GM23338 (cell line): ENCODE results near the gene CCNF. TPM values are rescaled to one million over a fixed set of nuclear protein-coding genes. Genes with fewer than 3 reads are reported as not detected.

Source experiments
- ATAC-seq: fragments of 200-7000 bp; cut with Tn5 transposase; 3 replicates; pipeline ENCODE4 v1.9.1; 2020
- DNase-seq: peaks from one replicate; pipeline ENCODE4 v3.0.0-alpha.2; 2015; ENCODE audit warnings: low spot score
- H2AFZ ChIP-seq: fragments of 200-600 bp; sonication (generic); 2 replicates; pipeline ENCODE4 v1.8.0; 2016; ENCODE audit warnings: antibody characterized with exemption, mild to moderate bottlenecking, moderate library complexity
- H3F3A ChIP-seq: fragments of 200-600 bp; sonication (generic); replicated peaks from 2 replicates; pipeline ENCODE4 v1.8.0; 2017; ENCODE audit warnings: antibody characterized with exemption, mixed run types, low read depth
- H3K27ac ChIP-seq: fragments of 200-600 bp; sonication (generic); 2 replicates; pipeline ENCODE4 v1.6.1; 2016; ENCODE audit warnings: low read depth
- H3K27me3 ChIP-seq: fragments of 200-600 bp; sonication (generic); 2 replicates; pipeline ENCODE4 v1.8.0; 2016; ENCODE audit warnings: mild to moderate bottlenecking, mixed run types, moderate library complexity; ENCODE audit not compliant: insufficient read depth
- H3K36me3 ChIP-seq: fragments of 200-600 bp; sonication (generic); 2 replicates; pipeline ENCODE4 v1.8.0; 2016; ENCODE audit warnings: mild to moderate bottlenecking; ENCODE audit not compliant: insufficient read depth
- H3K4me1 ChIP-seq: fragments of 200-600 bp; sonication (generic); 2 replicates; pipeline ENCODE4 v1.8.0; 2016; ENCODE audit warnings: mild to moderate bottlenecking, moderate library complexity; ENCODE audit not compliant: insufficient read depth
- H3K4me2 ChIP-seq: fragments of 200-600 bp; sonication (generic); 2 replicates; pipeline ENCODE4 v1.7.1; 2017; ENCODE audit warnings: mixed run types
- H3K4me3 ChIP-seq: fragments of 200-600 bp; sonication (generic); 2 replicates; pipeline ENCODE4 v1.6.1; 2016; ENCODE audit warnings: mixed run types
- H3K79me2 ChIP-seq: fragments of 200-600 bp; sonication (generic); replicated peaks from 2 replicates; pipeline ENCODE4 v1.8.0; 2017; ENCODE audit warnings: mild to moderate bottlenecking; ENCODE audit not compliant: insufficient read depth
- H3K9me2 ChIP-seq: fragments of 200-600 bp; sonication (generic); 2 replicates; pipeline ENCODE4 v1.8.0; 2017; ENCODE audit not compliant: insufficient read depth
- H4K20me1 ChIP-seq: fragments of 200-600 bp; sonication (generic); replicated peaks from 2 replicates; pipeline ENCODE4 v1.8.0; 2017; ENCODE audit warnings: mild to moderate bottlenecking; ENCODE audit not compliant: insufficient read depth
- H3K27ac Mint-ChIP-seq: 2 replicates; pipeline ENCODE4 v1.8.0; 2020; ENCODE audit warnings: inconsistent platforms, mild to moderate bottlenecking, moderate library complexity, mixed read lengths
- H3K27me3 Mint-ChIP-seq: 3 replicates; pipeline ENCODE4 v1.8.0; 2022; ENCODE audit warnings: low read depth, mild to moderate bottlenecking, moderate library complexity, mixed read lengths, inconsistent platforms; ENCODE audit not compliant: insufficient read depth, poor library complexity
- H3K36me3 Mint-ChIP-seq: 3 replicates; pipeline ENCODE4 v1.8.0; 2021; ENCODE audit warnings: low read depth, mild to moderate bottlenecking, inconsistent platforms, moderate library complexity, mixed read lengths
- H3K4me1 Mint-ChIP-seq: 3 replicates; pipeline ENCODE4 v1.8.0; 2020; ENCODE audit warnings: mild to moderate bottlenecking, inconsistent platforms, mixed read lengths
- H3K4me3 Mint-ChIP-seq: 3 replicates; pipeline ENCODE4 v1.8.0; 2021; ENCODE audit warnings: moderate library complexity, mild to moderate bottlenecking, inconsistent platforms, mixed read lengths
- H3K9me3 Mint-ChIP-seq: 3 replicates; pipeline ENCODE4 v1.8.0; 2020; ENCODE audit warnings: moderate library complexity, mild to moderate bottlenecking, inconsistent platforms, mixed read lengths
- CTCF ChIP-seq, 2 experiments: fragments of 200-600 bp in 1 of 2; sonication (generic) in 1 of 2; conservative IDR thresholded peaks; 2 replicates each; pipeline versions ENCODE4 v1.5.1 to v1.6.1; 2016 to 2017; ENCODE audit warnings: antibody characterized with exemption in 2 of 2, low read depth in 2 of 2, mild to moderate bottlenecking in 2 of 2, moderate library complexity in 1 of 2
- EZH2phosphoT487 ChIP-seq: fragments of 200-600 bp; sonication (generic); IDR thresholded peaks from one replicate; pipeline ENCODE4 v1.8.1; 2018; ENCODE audit warnings: antibody characterized with exemption; ENCODE audit not compliant: unreplicated experiment
- STAT1 ChIP-seq: IDR thresholded peaks from one replicate; pipeline ENCODE4 v1.6.1; 2016; ENCODE audit warnings: antibody characterized with exemption; ENCODE audit not compliant: unreplicated experiment
- ZNF462 ChIP-seq: fragments of 250-450 bp; sonication (Bioruptor Pico); IDR thresholded peaks from 2 replicates; pipeline ENCODE4 v1.5.0; 2020; ENCODE audit warnings: mild to moderate bottlenecking, moderate library complexity
- polyA plus RNA-seq: library from polyadenylated mRNA; unstranded; fragments of >200 nt; fragmentation: Nextera tagmentation; extraction: Ambion mirVana; gene quantifications from 2 replicates; pipeline ENCODE4 v1.2.1, GENCODE V29; 2016
- total RNA-seq: library from RNA; depleted of rRNA; stranded (reverse); fragments of >200 nt; shearing (Covaris generic); gene quantifications from 2 replicates; pipeline ENCODE4 v1.2.3, GENCODE V29; 2014

The CCNF gene
- total and polyA plus RNA-seq, 2 experiments from 2014 or later: 21.2 to 54.2 TPM

DNA sequence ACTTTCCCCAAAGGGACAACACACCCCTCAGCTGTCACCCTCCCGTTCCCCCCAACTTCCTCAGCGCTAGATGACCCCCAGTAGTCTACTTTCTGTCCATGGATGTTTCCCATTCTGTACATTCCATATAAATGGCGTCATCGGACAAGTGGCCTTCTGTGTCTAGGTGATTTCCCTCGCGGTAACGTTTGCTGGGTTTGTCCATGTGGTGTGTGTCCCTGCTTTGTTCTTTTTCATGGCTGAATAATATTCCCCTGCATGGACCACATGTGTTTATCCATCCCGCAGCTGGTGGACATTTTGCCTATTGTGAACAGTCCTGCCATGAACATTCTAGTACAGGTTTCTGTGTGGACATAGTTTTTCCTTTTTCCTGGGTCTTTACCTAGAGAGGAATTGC is 23.4 kb downstream of the CCNF start (continued):
- no peak for TF ChIP-seq ZNF462 (CRISPR knock-in tag)
- no peak for TF ChIP-seq STAT1
- TF ChIP-seq EZH2phosphoT487: no peak

- peaks cover 10% of the 10 kb centered on the region; the same call in 1 of the 2 replicates for H4K20me1 ChIP-seq
- no peaks in the 10 kb centered on the region for H3K9me2 ChIP-seq
- ATAC-seq (no peak), DNase-seq (no peak)
- no peak overlapping the region for H2AFZ ChIP-seq
- H3K4me1 ChIP-seq: peaks cover 5% of the 10 kb centered on the region; the same call in 1 of the 2 replicates
- peaks cover 15% of the 10 kb centered on the region for H3K4me1 Mint-ChIP-seq
- H3K27me3 ChIP-seq: no peaks in the 10 kb centered on the region
- H3K9me3 Mint-ChIP-seq: no peaks in the 10 kb centered on the region
- H3K4me3 ChIP-seq: no peak overlapping the region
- peaks cover 56% of the 10 kb centered on the region for H3K36me3 Mint-ChIP-seq
- H3K4me2 ChIP-seq: no peak overlapping the region
- peaks cover 25% of the 10 kb centered on the region for H3K27me3 Mint-ChIP-seq
- no peak overlapping the region for H3K27ac Mint-ChIP-seq
- TF ChIP-seq CTCF (conservative IDR thresholded peaks at IDR 0.05; ENCODE audit: low read depth in 2 of 2) (0 out of 4 replicates have a peak, but pooled peaks of 1 of the 2 experiments have one; percentile 4), STAT1 (no peak)
- peaks cover 6% of the 10 kb centered on the region; the same call in 1 of the 2 replicates for H3K36me3 ChIP-seq
- H3K4me3 Mint-ChIP-seq: no peak overlapping the region
- H3K27ac ChIP-seq: no peak overlapping the region
- H3F3A ChIP-seq: peaks cover 18% of the 10 kb centered on the region; the same call in 1 of the 2 replicates
- H3K79me2 ChIP-seq: no peaks in the 10 kb centered on the region
These were observed 26.0 kb downstream of the CCNF start for GRCh38 chr16:2455081-2455845.
